ENCODE measurements around the gene ZIC5.

The ZIC5 gene

DNA sequence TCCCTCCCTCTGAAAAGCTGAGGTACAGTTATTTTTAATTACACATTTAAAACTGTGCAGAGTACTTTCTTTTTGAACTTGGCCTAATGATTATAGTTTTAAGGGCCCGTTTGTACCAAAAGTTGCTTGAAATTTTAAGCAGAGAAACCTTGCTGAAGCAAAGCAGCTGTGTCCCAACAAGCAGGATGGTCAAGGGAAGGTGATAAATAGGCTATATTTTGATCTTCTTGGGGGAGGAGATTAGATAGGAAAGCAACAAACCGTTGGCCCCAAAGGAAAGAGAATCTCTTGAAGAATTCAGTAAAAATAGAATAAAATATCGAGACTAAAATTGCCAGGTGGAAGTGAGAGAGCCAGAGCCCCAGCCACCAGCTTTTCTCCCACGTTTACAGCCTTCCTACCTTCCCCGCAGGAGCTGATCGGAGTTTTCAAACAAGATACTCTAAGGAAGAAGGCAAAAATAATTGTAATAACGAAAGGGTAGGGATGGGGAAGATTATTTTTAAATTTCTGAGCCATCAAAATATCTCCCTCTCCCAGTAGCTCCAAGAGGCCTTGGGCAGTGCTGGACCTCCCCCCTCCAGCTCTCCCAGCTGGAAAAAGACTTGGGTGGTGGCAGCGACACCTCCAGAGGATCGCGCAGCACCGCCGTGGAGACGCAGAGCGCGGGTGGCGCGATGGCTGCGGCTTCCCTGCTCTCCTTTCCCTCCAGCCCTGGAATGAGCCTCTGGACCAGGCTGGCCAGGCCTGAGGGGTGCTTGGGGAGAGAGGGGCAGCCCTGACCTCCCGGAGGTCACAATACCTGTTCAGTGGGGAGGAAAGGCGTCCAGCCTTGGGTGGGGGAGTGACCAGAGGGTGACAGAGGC lies 15.8 kb upstream of the ZIC5 start:
- DNase-seq = no peak

DNA sequence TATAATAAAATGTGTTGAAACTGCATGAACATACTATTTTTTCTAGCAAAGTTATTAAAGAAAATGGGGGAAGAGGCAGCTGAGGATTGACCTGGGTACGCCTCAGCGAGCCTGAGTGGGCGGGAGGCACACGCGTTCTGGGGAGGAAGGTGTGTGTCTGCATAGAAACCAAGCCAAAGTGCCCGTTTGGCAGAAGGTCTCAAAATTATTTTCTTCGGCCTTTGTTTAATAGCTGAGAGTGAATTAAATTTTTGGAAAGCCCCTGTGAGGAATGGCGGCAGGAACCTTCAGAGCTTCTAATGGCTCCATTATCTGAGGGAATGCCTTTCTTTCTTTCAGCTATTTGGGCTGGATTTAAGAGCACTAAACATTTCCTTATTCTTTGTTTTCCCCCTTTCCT lies 15.2 kb upstream of the ZIC5 start:
- DNase-seq = peak; percentile 36

DNA sequence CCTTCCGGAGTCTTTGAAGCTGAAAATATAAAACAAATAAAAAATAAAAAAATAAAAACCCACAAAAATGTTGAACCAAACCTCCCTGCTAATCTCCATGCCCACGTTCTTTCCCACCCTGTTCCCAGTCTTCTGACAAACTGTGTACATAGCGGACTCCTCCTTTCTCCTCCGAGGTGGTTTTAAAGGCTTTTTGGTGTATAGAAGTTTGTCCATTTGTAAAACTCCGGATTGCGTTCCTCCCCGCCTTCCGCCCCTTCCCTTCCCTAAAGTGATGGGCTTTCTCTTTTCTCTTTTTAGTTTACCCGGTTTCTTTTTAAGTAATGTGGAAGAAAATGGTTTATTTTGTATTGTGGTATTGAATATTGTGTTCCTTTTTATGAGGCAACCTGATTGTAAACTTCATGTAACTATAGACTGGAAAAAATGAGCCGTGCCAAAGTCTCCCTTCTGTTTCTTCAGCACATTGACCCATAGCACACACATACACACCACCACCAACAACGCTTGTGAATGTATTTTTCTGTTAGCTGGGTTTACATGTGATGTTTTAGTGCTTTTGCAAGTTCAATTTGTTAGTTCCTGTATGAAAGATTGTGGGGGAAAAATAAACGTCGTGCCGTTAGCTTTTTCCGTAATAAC lies 14.4 kb upstream of the ZIC5 start:
- DNase-seq = no peak

DNA sequence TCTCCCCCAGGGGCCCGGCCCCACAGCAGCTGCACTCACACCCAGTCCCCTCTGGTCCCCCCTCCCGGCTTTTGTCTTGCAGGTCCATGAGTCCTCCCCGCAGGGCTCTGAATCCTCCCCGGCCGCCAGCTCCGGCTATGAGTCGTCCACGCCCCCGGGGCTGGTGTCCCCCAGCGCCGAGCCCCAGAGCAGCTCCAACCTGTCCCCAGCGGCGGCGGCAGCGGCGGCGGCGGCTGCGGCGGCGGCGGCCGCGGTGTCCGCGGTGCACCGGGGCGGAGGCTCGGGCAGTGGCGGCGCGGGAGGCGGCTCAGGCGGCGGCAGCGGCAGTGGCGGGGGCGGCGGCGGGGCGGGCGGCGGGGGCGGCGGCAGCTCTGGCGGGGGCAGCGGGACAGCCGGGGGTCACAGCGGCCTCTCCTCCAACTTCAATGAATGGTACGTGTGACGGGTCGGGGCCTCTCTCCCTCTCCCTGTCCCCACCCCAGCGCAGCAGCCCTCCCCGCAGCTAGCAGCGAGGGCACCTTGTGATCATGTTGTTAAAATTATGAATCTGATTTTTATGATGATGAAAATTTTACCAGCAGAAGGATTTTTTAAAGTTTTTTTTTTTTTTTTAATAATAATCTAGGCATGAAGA lies 13.8 kb upstream of the ZIC5 start:
- no peak for DNase-seq

DNA sequence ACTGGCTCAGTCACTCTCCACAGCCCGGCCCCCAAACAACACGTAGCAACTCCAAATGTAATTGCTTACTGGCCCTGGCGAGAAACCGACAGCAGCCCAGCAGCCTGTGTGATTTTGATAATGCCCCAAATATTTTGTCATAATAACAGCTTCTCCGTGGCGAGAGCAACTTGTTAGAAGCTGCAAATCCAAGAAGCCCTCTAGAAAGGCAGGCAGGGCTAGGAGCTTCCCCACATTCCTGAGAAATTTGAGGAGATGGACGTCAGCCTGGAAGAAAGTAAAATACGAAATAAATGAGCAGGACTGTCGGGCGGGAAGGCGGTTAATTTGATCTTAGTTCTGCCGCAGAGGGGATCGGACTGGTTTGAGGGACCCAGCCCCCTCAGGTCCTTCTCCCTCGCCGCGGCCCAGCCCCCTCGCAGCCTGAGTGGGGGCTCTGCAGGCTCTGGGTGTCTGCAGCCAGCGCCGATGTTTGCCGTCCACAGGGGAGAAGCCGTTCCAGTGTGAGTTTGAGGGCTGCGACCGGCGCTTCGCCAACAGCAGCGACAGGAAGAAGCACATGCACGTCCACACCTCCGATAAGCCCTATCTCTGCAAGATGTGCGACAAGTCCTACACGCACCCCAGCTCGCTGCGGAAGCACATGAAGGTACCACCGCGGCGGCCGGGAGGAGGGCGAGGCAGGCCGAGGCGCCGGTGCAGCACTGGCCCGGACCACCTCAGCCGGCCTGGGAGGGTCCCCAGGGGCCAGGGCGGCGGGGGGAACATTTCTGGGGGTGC lies 13.1 kb upstream of the ZIC5 start:
- DNase-seq = peak; percentile 37

DNA sequence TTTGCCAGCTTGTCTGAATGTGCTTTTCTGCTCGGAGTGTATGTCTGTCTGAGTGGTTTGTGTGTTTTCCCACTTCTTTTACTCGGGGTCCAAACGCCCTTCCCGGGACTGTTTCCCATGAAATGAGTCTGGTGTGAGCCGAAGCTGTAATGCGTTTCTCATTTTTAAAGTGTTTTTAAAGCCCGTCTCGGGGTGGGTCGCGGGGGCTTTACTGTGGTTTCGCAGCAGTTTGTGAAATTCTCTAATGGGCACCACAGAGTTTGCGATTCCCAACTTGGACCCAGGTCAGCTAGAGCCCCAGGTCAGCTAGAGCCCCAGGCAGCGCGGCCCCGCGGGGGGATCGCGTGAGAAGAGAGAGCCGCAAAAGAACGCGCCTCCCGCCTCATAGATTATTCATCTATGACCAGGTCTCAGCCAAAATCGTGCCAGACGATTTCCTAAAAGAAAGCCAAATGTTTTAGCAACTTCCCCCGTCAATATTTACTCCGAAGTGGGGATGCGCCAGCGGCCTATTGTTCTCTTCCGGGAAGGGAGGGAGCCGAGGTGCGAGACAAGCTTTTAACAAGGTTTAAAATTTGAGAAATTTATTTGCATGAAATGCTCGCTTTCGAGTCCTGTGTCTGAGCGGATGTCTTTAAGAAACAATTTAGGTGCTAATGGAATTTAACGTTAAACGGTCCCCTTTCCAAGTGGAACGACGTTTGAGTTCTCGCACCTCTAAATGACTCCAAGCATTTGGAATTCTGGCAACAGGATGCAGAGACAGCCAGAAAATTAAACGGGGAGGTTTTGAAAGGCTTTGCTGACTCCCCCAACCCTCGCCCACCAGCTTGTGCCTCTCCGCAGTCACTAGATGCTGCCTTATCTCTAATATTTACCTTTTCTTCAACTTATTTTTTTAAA lies 12.2 kb upstream of the ZIC5 start:
- no peak for DNase-seq

DNA sequence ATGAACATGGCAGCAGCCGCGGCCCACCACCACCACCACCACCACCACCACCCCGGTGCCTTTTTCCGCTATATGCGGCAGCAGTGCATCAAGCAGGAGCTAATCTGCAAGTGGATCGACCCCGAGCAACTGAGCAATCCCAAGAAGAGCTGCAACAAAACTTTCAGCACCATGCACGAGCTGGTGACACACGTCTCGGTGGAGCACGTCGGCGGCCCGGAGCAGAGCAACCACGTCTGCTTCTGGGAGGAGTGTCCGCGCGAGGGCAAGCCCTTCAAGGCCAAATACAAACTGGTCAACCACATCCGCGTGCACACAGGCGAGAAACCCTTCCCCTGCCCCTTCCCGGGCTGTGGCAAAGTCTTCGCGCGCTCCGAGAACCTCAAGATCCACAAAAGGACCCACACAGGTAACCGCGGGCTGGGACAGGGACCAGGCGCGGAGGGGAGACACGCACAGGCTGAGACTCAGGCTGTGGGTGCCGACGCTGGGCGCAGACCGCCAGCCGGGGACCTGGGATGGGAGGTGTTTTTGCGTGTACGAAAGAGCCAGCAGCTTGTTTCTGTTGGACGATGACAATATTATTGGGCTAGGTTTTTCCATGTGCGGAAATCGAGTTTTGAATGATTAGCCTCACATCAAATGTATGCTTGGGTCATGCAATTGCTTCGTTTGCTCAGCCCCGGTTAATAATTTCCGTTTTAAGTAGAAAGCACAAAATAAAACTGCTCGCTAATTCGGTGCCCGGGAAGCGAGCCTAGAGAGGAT lies 11.3 kb upstream of the ZIC5 start:
- DNase-seq = no peak

DNA sequence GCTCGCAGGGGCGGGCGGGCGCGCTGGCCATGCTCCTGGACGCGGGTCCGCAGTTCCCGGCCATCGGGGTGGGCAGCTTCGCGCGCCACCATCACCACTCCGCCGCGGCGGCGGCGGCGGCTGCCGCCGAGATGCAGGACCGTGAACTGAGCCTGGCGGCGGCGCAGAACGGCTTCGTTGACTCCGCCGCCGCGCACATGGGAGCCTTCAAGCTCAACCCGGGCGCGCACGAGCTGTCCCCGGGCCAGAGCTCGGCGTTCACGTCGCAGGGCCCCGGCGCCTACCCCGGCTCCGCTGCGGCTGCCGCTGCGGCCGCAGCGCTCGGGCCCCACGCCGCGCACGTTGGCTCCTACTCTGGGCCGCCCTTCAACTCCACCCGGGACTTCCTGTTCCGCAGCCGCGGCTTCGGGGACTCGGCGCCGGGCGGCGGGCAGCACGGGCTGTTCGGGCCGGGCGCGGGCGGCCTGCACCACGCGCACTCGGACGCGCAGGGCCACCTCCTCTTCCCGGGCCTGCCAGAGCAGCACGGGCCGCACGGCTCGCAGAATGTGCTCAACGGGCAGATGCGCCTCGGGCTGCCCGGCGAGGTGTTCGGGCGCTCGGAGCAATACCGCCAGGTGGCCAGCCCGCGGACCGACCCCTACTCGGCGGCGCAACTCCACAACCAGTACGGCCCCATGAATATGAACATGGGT lies 10.6 kb upstream of the ZIC5 start:
- peak; percentile 46 for DNase-seq

DNA sequence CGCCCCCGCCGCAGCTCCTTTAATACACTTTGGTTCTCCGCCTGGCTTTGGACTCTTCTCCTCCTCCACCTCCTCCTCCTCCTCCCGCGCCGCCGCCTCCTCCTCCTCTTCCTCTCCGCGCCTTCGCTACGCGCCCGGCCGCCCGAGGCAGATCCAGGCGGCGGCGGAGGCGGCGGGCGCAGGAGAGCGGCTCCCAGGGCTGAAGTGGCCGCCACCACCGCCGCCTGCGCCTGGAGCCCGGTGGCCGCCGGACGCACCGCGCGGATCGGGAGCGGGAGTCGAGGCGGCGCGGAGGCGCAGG lies 10.1 kb upstream of the ZIC5 start, which contains the start of gene ZIC2:
Gene ZIC2, plus strand, starts transcription at position 50 of the 301 bp plus-strand sequence. CDS start 281 bp downstream, outside the sequence.
- no peak for DNase-seq

DNA sequence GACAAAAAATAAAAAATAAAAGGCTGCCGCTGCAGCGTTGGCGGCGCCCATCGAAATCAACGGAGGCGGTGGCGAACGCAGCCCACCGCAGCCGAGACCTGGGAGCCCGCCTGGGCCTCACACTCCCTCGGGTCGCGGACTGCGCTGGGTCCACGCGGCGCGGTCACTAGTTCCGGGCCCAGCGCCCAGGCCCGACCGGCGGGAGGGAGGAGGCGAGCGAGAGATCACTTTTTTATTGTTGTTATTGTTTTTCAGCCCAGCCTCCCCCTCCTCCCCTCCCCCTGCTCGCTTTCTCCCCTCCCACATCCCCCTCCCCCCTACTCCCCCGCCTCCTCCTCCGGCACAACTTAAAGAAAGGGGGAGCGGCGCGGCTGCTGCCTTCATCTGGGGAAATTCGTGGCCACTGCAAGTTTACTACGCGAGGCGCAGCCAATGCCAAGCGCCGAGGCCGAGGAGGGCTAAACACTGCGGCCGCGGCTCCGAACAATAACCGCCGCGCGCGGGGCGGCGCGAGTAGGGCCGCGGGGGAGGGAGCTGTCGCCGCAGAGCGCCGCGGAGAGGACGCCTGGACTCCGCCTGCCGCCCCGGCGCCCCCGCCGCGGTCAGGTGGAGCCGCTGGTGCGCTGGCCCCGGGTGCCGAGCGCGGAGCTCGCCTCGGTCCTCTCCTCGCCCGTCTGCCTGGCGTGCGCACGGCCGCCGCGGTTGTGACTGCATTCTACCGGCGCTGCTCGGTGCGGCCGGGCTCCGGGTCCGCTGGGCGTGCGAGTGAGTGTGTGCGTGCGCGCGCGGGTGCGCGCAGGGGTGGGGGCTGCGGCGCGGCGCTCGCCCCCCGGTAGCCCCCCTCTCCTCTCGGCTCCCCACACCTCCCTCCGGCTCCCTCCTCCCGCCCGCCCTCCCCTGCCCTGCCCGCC lies 9.5 kb upstream of the ZIC5 start:
- peak; percentile 89 for DNase-seq

DNA sequence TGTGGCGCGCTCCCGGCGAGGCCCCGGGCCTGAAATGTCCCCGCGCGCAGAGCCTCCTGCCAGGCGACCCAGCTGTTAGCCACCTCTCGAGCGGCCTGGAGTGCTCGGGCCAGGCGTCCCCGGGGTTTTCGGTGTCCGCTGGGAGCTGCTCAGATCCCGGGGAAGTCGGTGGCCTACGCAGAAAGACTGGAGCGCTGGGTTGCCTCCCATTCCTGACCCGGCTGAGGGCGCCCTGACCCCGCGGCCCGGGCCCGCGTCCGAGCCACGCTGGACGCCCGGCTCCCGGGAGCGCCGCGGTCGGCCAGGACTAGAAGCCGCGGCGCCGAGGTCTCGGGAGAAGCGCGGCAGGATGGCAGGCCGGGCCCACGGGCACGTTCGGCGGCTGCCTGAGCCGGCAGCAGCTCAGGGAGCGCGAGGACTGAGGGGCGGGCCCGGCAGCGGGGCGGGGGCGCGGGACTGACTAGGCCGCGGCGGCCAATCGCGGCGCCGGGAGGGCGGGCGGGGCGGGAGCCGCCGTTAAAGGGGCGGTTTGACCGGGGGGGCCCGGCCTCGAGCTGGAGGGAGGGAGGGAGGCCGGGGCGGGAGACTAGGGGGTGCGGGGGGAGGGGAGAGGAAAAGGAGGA lies 8.7 kb upstream of the ZIC5 start:
- DNase-seq = peak; percentile 91

DNA sequence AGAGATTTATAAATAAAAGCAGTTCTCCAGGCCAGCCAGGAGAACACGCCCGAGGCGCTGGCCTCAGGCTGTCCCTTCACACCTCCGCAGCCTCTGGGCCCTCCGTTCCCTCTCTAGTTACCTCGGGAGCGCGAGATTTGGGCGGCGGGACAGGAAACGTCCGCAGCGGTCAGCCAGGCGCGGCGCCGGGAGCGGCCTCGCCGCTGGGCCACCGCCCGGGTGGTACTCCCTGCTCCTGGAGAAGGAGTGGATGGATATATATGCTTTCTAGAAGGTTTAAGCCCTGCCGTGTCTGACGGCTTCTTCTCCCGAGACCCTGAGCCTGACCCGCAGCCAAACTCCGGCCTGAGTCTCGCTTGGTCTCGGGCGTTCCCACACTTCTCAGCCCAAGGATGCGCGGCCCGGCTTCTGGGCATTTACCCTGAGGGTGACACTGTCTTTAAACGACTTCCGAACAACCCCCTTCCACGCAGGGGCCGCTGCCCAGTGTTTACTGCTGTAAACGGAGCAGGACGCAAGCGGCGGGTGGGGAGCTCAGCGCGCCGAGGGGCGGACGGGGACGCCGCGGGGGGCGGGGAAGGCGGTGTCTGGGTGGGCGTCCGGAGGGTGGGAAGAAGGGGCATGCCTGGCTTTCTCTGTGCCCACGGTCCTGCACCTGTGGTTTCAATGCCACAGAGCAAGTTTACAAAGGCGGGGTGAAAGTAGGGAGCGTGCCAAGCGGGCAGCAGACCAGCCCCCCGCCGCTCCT lies 8.1 kb upstream of the ZIC5 start:
- peak; percentile 63 for DNase-seq

DNA sequence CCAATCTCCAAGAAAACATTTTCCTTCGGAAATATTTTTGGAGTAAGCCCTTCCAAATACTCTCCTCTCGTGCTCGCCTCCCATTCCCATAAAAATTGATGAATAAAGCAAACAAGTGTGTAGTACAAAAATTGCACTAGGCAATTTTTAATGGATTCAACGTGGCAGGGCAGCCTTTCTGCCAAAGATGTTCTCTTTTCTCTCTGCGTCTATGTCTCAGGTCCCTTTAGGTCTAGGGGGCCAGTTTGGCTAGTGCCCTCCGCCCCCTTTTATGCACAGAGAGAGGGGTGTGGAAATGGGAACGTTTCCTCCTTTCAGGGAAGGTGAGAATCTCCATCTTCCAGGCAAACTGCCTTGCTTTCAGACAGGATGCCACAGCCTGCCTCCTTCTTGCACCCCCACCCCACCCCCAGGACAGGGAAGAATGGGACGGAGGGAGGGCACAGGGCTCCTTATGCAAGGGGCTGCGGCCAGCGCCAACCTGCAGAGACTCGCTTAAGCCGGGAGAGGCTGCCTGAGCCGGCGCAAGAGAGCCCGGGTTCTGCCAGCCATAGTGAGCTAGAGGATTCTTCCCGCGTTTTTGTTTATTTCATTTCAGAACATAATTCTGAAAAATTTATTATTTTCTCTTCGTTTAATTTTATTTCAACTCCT lies 7.4 kb upstream of the ZIC5 start:
- peak; percentile 37 for DNase-seq

DNA sequence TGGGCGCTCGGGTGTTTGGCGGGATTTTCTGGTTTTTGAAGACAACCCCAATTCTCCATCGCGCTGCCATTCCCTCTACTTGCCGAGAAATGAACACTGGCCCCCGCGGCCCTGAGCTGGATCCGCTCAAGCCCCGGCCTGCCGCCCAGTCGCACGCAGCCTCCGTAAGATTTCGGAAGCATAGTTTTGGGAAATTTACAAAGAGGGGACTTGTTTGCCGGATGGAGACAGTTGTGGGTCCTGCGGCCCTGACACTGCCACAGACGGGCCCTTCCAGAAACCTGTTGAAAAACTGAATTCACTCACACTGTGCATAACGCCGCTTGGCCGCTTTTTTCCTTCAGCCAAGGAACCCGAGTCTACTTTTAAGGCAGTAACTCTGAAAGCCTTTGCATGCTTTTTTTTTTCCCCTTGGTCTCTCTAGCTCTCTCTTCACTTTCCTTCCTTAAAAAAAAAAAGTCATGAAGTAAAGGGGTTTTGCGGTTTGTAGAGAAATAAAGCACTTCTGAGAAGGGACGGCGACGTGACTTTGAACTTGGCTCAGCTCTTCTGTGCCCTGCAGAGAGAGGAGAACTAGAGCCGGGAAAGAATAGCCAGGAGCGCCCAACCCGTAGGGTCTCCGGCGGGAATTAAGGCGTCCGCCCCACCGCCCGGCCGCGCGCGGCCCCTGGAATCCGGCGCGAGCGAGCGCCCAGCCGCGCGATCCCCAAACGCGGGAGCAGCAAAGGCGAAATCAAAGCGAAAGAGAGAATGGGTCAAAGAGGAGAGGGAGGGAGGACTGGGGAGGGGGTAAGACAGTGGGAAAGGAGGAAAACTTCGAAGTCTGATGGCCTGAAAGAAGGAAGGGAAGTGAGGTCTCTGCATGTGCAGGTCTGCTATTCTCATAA lies 6.6 kb upstream of the ZIC5 start:
- DNase-seq = no peak

DNA sequence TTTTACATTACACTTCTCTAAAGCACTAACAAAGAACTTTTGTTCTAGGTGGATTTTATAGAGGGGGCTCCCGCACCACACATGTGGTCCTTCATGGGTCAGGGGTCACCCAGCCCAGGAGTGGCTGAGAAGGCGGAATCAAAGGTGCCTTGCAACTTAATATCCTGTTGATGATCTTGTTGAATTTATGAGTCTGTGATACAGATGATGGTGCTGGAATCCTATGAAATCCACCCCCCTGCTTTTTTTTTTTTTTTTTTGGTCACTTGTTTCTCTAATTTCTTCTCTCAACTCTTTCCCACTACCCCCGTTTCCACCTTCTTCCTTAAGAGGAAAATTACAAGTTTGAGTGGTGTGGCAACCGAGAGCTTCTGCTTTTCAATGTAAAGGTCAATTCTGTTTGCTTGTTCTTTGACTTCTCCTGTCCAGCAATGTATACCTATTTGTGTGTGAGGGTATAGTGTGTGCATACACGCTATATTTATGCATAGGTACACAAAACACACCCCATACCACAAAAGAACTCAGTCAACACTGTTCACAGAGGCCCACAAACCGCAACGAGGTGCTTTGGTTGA lies 5.9 kb upstream of the ZIC5 start:
- DNase-seq = no peak

DNA sequence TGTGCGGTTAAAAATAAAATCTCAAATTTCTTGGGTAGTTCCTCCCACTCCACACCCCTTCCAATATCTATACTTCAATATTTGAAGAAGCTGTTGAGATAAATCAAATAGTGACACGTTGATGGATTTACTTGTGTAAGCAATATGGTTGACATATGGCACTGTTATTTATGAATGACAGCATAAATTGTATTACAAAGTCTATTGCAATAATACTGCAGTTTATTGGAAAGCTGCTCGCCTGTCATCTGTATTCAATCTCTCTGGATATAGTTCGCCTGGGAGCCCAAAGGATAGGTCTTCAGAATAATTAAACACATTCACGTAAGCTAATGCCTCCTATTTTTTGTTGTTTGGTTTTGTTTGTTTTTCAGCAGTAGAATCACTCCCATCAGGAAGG lies 5.0 kb upstream of the ZIC5 start:
- DNase-seq = no peak
